Raji (cell line): Measurements from ENCODE around the gene ASTN2.

Experiments
- POLR2A ChIP-seq: IDR thresholded peaks from 2 replicates; pipeline ENCODE4 v1.6.1; 2011; ENCODE audit warnings: low read depth, low read length, control low read depth; ENCODE audit not compliant: insufficient read depth

ASTN2 gene

GRCh38 chr9:117306032-117306431 is 108.8 kb downstream of the ASTN2 start:
- no peak for TF ChIP-seq POLR2A

GRCh38 chr9:117305454-117305853 is 109.4 kb downstream of the ASTN2 start:
- TF ChIP-seq POLR2A = no peak

DNA sequence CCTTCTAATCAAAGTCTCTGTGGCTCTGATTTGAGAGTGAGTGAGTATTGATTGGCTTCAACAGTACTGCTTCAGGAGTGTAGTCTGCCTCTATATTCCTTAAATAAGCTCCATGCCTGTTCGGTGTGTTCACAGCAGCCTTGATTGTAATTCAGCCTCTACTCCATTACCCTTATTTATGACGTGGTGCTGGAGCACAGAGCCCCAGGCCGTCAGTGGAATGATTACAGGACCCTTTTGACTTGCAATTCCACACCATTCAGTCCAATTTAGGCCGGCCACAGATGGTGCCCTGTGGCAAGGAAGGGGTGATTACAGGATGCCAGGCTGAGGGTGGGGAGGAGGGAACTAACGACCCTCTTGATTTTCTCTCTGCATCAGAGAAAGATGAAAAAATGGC is 110.3 kb downstream of the ASTN2 start:
- no peak for TF ChIP-seq POLR2A

DNA sequence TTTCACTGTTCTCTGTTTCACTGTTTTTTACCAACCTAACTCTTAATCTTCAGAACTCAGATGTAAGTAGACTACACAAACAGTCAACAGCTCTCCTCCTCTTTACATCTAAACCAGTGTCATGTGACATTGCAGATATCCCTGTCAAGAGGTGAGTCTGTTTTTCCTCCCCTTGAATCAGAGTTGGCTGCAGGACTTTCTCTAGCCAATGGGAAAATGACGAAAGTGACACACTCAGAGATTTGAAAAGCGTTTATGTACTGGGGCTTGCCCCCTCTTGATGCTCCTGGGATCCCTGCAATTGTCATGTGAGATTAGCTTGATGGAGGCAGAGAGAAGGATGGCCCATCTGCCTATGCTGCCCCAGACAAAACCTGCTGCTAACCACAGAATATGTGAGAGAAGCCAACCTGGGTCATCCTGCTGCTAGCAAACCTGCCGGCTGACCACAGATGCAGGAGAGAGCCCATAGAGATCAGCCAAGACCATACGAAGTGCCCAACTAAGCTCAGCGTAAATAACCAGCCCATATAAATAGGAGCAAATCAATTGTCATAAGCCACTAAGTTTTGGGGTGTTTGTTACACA is 111.1 kb downstream of the ASTN2 start:
- no peak for TF ChIP-seq POLR2A

- no peak for TF ChIP-seq POLR2A
Observed at GRCh38 chr9:117302487-117302886, 112.4 kb downstream of the ASTN2 start.

GRCh38 chr9:117300371-117301110 is 114.3 kb downstream of the ASTN2 start:
- TF ChIP-seq POLR2A = no peak

- TF ChIP-seq POLR2A = no peak
Observed at GRCh38 chr9:117296453-117296852, 118.4 kb downstream of the ASTN2 start.

DNA sequence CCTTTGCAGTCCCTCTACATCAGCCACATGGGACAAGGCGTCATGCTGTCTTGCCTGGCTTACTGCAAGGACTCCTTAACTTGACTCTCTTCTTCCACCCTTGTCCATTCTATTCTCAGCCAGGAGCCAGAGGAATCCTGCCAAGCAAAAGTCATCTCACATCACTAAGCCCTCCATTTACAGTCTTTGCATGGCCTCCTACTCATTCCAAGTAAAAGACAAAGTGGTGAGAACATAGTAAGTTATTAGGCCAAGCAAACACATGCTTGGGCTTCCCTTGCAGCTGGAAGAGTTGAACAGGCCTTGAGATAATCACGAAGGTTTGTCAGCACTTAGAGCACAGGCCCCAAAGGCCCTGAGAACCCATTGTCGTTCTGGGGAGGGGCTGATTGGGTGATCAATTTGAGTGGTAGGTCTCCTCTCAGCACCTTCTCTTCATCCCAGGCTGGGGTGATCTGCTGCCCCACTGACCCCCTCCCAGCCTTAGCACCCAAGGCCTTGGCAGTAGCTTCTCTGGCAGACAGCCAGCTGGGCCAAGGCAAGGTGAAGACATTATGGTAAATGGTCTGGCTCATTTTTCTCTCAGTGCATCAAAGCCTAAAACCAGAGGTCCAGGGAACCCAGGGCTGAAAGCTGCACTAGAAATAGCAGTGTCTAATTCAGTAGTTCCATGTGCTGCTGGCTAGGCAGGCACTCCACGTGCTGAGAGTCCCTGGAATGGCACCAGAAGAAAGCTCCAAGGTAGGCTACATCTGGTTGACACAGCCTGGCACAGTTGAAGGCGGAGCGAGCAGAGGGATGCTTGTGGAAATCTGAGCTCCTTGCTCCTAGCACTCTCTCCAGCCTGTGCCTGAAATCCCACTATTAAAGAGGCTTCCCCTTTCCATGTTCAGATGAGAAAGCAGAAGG is 121.4 kb downstream of the ASTN2 start:
- TF ChIP-seq POLR2A = no peak

DNA sequence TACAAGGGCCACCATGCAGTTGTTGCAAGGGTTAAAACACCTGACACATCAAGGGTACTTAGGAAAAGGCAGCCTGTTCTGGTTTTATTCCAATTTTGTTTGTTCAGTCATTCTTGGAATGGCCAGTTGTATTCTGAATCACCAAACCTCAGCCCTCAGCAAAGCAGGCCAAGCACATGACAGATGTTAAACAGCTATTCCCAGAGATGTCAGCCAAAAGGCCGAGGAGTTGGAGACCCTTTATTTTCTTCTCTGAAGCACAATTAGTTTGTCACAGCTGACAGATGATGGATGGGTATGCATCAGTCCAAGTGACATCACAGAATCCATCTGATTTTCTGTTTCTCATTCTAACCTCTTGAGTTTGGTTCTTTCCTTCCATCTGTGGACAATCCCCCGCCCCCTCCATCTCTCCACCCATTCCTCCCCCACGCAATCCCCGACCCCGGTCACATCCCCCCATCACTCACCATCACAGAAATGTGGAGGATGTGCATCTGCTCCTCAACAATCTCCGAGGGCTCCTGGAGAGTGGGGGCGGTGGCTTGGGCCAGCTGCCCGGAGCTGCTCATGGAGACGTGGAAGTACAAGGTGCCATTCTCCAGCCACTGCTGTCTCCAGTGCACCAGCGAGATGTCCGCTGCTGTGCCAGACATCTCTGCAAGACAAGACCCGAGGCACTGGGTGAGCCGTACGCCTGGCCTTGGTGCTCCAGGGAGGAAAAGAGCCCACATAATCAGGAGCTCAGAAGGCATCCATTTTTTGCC is 123.8 kb downstream of the ASTN2 start:
- TF ChIP-seq POLR2A = no peak

DNA sequence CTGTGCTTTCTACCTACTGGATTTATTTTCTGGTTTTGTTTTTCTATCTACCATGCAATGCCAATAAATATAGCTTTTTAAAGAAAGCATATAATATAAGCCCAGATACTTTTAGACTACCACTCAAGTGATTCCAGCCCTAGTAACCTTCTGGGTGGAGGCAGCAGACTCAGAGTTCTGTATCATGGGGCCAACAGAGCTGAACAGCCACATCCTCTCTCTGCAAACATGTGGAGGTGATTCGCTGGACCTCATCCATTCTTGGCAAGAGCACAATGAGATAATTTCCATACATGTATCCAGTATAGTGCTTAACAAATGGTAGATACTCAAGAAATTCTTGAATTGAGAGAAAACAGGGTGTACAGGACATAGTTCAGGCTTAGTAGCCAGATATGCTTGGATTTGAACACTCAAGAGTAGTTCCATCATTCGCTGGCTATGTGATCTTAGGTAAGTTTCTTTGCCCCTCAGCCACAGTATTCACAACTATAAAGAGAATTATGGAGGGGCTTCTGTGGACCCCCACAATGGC is 124.5 kb downstream of the ASTN2 start:
- no peak for TF ChIP-seq POLR2A

- no peak for TF ChIP-seq POLR2A
Observed at GRCh38 chr9:117286245-117286644, 128.6 kb downstream of the ASTN2 start.

- TF ChIP-seq POLR2A = no peak
Observed at GRCh38 chr9:117284414-117284813, 130.4 kb downstream of the ASTN2 start.

DNA sequence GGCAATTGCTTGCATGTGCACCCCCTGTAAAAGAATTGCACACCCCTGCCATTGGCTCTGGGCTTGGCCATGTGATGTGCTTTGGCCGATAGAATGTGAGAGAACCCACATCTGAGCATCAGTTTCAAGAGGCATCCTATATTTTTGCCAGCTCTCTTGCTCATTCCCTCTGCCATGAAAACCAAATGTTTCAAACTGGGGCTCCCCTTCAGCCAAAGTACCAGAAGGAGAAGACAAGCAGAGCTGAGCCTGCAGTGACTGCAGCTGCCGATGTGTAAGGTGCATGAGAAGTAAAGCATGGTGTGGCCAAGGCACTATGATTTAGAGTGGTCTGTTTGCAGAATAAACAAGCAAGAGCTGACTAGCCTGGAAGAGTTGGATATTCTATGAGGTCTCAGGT is 132.3 kb downstream of the ASTN2 start:
- TF ChIP-seq POLR2A = no peak

GRCh38 chr9:117278471-117279035 is 136.3 kb downstream of the ASTN2 start:
- no peak for TF ChIP-seq POLR2A
